NCI-H2029 treated with DMSO at 0.1 percent for 48 hours (cell line): ENCODE measurements around the gene AGAP1.

ENCODE experiments used
- DNase-seq: peaks from one replicate; lab custom pipeline; 2025; lab: John Stamatoyannopoulos, UW

AGAP1 gene

GRCh38 chr2:235638541-235639427 is 144.9 kb downstream of the AGAP1 start:
- no peak for DNase-seq

DNA sequence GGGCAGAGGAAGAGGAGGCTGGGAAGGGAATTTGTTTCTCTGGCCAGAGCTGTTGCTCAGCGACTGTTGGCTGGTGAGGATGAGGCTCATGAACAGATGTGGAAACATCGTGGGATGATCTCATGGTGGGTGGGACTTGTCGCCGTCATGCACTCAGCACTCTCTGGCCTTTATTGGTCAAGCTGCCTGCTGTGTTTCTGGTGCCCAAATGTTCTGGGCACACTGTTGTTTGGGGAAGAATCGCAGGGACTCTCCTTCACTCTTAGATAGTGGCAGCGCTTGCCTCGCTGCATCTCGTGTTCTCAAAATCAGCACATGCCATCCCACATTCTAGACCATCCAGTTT is 145.6 kb downstream of the AGAP1 start:
- no peak for DNase-seq

DNA sequence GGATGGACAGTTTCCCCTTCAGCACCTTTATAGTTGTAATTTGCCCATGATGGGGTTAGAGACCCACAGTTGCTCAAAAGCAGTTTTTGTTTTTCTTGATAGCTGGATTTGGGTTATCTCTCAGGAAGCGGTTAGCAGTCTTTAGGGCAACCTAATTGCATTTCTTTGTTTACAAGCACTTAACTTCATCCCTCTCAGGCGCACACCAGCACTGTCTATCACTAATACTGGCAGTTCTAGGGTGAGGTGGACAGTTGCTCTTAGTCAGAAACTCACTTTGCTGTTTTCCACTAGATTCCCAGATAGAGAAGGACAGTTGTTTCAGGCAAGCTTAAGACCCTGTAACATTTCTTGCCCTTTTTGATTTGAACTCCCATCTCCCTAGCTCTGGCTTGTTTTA is 146.0 kb downstream of the AGAP1 start:
- DNase-seq, result no peak

- no peak for DNase-seq
Measured at GRCh38 chr2:235640377-235640776, 146.5 kb downstream of the AGAP1 start.

DNA sequence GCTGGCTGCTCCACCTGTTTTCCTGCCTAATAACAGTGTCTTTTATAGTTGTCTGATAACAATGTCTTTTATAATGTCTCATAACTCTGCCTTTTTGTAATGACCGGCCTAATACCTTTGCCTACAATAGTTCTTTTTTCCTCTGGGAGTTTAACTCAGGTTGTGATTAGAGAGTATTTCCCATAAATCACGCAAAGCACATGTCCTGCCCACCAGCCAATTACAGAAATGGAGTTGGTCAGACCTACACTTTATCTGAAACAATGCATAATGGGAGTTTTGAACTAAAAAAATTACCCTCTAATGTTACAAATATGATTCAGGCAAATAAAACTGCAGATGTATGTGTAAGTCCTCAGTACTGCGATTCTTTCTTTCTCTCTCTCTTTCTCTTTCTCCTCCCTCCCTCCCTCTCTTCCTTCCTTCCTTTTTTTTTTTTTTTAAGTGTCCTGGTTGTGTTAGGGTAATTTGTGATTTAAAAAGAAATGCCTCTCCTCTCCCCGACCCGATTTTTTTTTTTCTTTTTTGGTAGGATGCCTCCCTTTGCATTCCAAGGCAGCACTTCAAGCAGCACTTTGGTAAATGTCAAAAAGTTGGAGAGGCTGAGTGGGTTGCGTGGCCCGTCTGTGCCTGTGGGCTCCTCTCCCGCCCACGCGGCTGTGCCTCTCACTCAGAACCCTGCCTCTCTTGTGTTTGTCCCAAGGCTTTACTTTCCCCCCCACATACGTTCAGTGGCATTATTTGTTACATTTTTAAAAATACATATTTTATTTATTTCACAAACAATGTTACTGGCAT is 147.3 kb downstream of the AGAP1 start:
- DNase-seq, result no peak

DNA sequence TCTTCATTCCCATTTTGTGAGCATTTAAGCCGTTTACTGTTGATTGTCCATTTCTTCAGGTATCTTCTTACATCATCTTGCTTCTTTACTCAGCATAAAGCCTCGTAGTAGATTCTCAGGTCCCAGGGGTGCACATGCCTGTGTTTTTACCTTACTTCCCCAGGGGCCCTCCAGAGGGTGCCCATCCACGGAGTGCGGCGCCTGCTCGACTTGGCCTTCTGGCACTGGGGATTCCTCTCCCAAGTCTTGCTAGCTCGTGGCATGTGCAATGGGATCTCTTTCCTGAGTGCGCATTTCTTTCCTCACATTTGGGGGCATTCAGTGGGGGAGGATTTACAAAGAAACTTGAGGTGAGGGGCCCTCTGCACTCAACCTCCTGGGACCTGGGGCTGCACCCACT is 148.1 kb downstream of the AGAP1 start:
- no peak for DNase-seq

DNA sequence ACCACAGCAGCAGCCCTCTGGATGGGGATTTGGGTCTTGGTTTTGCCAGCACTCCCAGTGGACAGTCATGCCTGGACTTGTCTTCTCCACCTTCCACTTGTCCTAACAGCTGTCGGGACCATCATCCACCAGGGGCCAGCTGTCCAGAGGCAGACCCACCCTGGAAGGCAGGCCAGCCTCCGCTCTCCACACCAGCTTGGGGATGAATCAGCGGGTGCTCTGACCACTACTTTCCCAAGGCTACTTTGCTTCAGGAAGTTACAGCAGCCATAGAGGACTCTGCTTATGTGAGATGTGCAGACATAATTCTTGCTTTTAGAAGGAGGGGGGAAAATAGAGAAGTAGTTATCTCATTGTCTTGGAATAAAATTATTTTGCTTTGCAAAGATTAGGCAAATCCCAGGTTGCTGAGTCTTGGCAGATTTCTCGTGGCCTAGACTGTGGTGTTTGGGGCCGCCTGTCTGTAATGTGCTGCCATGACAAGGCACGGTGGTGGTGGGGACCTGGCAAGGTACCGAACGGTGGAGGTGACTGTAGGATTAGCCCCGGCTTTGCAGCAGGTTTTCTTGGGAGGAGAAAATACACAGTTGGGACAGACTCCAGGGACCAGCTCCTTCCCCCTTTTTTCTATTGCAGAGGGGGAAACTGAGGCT is 148.7 kb downstream of the AGAP1 start:
- DNase-seq, result no peak

DNA sequence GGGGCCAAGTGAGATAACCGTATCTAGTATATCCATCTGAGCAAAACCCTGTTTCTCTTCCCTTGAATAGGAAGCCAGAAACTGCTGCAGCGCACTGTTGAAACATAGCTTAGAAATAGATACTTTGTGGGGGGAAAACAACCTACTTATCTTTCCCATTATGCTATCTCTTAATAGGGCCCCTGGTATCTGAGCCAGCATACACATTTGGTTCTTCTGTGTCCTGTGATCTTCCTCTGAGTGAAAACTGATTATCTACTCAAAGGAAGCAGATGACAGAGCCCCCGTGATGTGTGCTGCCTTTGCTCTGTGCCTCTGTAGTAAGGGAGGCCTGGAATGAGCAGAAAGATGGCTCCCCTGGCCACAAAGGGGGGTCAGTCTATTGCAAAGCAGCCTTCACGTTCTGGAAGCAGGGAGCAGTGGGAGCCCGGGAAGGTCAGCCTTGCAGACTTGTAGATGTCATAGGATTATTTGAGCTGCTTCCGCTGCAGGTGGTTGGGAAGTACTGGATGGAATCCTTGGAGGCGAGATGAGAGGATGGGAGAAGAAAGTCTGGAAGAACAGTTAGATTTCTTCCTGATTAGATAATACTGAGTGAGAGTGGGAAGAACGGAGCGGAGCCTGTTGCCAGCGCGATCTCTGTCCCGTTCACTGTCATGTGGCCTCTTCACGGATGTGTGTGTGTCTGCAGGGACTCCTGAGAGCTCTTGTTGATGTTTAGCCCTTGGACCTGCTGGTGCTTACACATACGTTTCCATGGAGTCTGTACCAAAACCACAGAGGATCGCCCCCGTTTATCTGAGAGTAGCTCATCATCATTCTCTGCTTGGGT is 150.1 kb downstream of the AGAP1 start:
- no peak for DNase-seq

DNA sequence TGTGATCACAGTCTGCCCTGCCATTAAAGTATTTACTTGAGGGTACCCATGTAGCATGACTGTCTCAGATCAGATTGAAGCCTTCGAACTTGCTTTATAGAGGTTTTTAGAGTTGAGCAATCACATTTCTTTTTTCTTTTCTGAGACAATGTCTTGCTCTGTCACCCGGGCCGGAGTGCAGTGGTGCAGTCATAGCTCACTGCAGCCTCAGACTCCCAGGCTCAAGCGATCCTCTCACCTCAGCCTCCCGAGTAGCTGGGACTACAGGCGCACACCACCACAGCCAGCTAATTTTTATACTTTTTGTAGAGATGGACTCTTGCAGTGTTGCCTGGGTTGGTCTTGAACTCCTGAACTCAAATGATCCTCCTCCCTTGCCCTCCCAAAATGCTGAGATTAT is 153.4 kb downstream of the AGAP1 start:
- no peak for DNase-seq

- no peak for DNase-seq
Measured at GRCh38 chr2:235647877-235648276, 154.0 kb downstream of the AGAP1 start.

- no peak for DNase-seq
Measured at GRCh38 chr2:235649418-235649817, 155.6 kb downstream of the AGAP1 start.

DNA sequence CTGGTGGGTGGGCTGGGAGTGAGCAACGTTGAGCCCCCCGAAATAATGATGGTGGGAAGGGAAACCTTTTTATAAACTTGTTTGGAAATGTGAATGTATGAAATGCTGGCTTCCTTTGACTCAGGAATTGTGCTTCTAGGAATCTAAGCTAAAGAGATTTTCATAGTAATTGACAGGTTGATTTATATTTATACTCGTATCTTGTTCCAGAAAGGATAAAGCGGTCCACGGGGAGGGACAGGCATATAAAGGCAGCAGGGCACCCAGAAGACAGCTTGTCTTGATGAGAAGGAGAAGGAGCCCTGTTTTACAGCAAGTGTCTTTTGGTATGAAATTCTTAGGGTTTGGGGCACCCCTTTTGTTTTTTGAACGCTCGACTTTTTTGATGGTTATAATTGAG is 157.8 kb downstream of the AGAP1 start:
- DNase-seq, result no peak

- no peak for DNase-seq
Measured at GRCh38 chr2:235654103-235654813, 160.4 kb downstream of the AGAP1 start.

- DNase-seq, result peak; percentile 31
Measured at GRCh38 chr2:235658351-235659174, 164.7 kb downstream of the AGAP1 start.

GRCh38 chr2:235659767-235660322 is 166.0 kb downstream of the AGAP1 start:
- no peak for DNase-seq

GRCh38 chr2:235660484-235661082 is 166.7 kb downstream of the AGAP1 start:
- no peak for DNase-seq

GRCh38 chr2:235661167-235661937 is 167.5 kb downstream of the AGAP1 start:
- DNase-seq, result no peak

DNA sequence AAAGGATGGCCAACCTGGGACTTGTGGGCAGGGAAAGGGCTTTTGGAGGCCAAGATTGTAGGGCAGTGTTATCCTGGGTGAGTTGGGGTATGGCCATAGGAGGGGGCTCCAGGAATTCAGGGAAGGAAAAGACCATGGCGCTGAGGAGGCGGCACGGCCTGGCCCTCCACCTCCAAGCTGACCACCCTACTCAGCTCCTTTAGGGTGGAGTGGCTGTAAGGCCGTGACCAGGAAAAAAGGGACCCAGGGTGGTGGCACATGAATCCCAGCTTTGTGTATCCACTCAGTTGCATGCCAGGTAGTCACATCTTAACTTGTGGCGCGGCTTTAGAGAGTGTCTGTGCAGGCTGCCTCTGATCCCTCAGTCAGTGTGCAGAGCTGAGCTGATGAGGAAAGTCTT is 168.1 kb downstream of the AGAP1 start:
- DNase-seq, result no peak

DNA sequence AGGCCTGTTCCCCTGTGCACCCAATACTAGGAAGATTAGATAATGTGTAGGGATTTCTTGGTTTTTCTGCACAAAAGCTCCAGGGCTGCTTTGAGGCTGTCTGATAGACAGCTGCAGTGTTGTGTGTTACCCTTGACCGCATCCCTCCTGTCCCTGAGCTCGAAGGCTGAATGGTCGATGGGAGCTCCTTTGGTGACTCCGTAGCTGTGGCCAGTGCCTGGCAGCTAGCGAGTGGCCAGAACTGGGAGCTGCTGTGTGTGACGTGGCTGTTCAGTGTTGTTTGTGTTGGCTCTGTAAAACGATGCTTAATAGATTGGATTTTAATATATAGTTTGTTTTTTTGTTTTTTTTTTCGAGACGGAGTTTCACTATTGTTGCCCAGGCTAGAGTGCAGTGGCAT is 170.0 kb downstream of the AGAP1 start:
- DNase-seq, result no peak
